Caco-2 (cell line): Measurements from ENCODE around the gene ATP6V0E2. TPM values are rescaled to one million over a fixed set of nuclear protein-coding genes. Genes with fewer than 3 reads are reported as not detected.

Source experiments
- BruUV-seq: library from RNA; stranded (reverse); fragments of 400-500 nt; replicated peaks from 2 replicates; lab custom pipeline; 2021; lab: Mats Ljungman, UMichigan
- CTCF ChIA-PET: fragments of 300-600 bp; sonication (Branson Sonifier 250); formaldehyde crosslinking; loops from one replicate; lab custom pipeline; 2022; ENCODE audit warnings: antibody characterized with exemption; lab: Charles Lee
- POLR2A ChIA-PET: fragments of 300-600 bp; sonication (Branson Sonifier 250); formaldehyde crosslinking; loops from one replicate; lab custom pipeline; 2022; ENCODE audit warnings: antibody characterized with exemption; lab: Charles Lee
- DNase-seq, 2 experiments: peaks; one replicate each; pipeline versions ENCODE4 v3.0.0 to v3.0.0-alpha.2; 2020 to 2022
- H3K27me3 ChIP-seq: replicated peaks from 2 replicates; pipeline ENCODE4 v1.6.0; 2011; ENCODE audit warnings: low read length; ENCODE audit not compliant: control insufficient read depth, insufficient read depth
- H3K36me3 ChIP-seq: 2 replicates; pipeline ENCODE4 v1.5.1; 2011; ENCODE audit warnings: low read length; ENCODE audit not compliant: control insufficient read depth, insufficient read depth
- H3K4me1 ChIP-seq: fragments of 250-450 bp; sonication (Bioruptor Pico); 2 replicates; pipeline ENCODE4 v1.5.1; 2020; ENCODE audit warnings: mild to moderate bottlenecking
- H3K4me3 ChIP-seq: 2 replicates; pipeline ENCODE4 v1.5.1; 2011; ENCODE audit warnings: low read depth, mild to moderate bottlenecking, control low read depth, low read length
- H3K9me3 ChIP-seq: fragments of 250-450 bp; sonication (Bioruptor Pico); 2 replicates; pipeline ENCODE4 v1.5.1; 2020; ENCODE audit warnings: mild to moderate bottlenecking, moderate library complexity
- H3K27ac Mint-ChIP-seq: one replicate; pipeline ENCODE4 v1.8.0; 2022; ENCODE audit warnings: mixed read lengths; ENCODE audit not compliant: unreplicated experiment
- H3K27me3 Mint-ChIP-seq: one replicate; pipeline ENCODE4 v1.8.0; 2022; ENCODE audit warnings: mixed read lengths; ENCODE audit not compliant: insufficient read depth, unreplicated experiment
- H3K36me3 Mint-ChIP-seq: one replicate; pipeline ENCODE4 v1.8.0; 2022; ENCODE audit warnings: mild to moderate bottlenecking, mixed read lengths; ENCODE audit not compliant: insufficient read depth, unreplicated experiment
- H3K4me1 Mint-ChIP-seq: one replicate; pipeline ENCODE4 v1.8.0; 2022; ENCODE audit warnings: low read depth, mixed read lengths; ENCODE audit not compliant: unreplicated experiment
- H3K4me3 Mint-ChIP-seq: one replicate; pipeline ENCODE4 v1.8.0; 2022; ENCODE audit warnings: mild to moderate bottlenecking, moderate library complexity, mixed read lengths; ENCODE audit not compliant: unreplicated experiment
- H3K9me3 Mint-ChIP-seq: one replicate; pipeline ENCODE4 v1.8.0; 2022; ENCODE audit warnings: mixed read lengths; ENCODE audit not compliant: unreplicated experiment
- intact Hi-C: fragments of 100-400 bp; cut with micrococcal nuclease; formaldehyde crosslinking; loops from one replicate; pipeline ENCODE4 v1.10.0; 2022; ENCODE audit not compliant: unreplicated experiment
- total RNA-seq: library from RNA; stranded (reverse); gene quantifications from 2 replicates; pipeline ENCODE4 v1.2.3, GENCODE V29; 2022
- TF ChIP-seq, protein P1 (sequence below), 2 experiments: fragments of 200-600 bp in 1 of 2; IDR thresholded peaks; 1 replicate in 1 of 2; 2 replicates in 1 of 2; pipeline versions ENCODE4 v1.5.1 to v1.8.0; 2011 to 2022; ENCODE audit warnings: antibody characterized with exemption in 1 of 2, control low read depth in 1 of 2, inconsistent platforms in 1 of 2, low read depth in 1 of 2, low read length in 1 of 2, mild to moderate bottlenecking in 1 of 2, moderate library complexity in 1 of 2; ENCODE audit not compliant: insufficient read depth in 1 of 2, severe bottlenecking in 1 of 2, unreplicated experiment in 1 of 2

Gene ATP6V0E2
- total RNA-seq, 1 experiment from 2014 or later: 53.9 TPM

DNA sequence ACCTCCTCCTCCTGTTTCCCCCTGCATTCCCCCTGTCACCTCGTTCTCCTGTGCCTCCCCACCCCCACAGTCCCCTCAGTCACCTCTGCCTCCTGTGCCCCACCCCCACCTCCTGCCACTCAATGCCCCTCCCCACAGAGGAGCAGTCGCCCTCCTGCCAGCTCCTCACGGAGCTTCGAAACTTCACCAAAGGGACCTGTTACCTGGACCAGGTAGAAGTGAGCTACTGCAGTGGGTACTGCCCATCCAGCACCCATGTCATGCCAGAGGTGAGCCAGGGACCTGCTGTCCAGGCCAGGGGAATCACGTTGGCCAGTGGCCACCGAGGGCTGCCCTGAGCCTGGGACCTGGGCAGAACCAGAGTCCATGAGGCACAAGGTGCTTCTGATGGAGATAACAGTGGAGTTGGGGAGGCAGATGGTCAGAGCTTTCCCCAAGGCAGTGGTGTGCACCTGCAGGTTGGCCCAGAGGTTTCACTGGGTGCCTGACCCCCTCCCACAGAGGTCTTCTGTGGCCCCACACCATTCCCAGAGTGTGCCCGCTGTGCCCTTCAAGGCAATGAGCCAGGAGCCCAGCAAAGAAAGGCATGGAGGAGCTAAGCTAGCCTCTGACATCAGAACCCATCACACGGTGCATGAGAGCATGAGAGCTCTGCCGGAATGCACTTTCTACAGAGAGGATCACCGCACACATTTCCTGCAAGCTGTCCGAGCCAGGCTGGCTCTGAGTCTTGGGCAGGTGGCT is 42.6 kb upstream of the ATP6V0E2 start:
- no peak overlapping the region for H3K4me3 Mint-ChIP-seq
- intact Hi-C loops: no loop called here
- Histone ChIP-seq H3K27me3 (no peaks in the 10 kb centered on the region), H3K36me3 (no peaks in the 10 kb centered on the region), H3K4me1 (no peaks in the 10 kb centered on the region), H3K9me3 (no peaks in the 10 kb centered on the region), H3K4me3 (no peak overlapping the region)
- no peaks in the 10 kb centered on the region for H3K9me3 Mint-ChIP-seq
- TF ChIP-seq, protein P1, sequence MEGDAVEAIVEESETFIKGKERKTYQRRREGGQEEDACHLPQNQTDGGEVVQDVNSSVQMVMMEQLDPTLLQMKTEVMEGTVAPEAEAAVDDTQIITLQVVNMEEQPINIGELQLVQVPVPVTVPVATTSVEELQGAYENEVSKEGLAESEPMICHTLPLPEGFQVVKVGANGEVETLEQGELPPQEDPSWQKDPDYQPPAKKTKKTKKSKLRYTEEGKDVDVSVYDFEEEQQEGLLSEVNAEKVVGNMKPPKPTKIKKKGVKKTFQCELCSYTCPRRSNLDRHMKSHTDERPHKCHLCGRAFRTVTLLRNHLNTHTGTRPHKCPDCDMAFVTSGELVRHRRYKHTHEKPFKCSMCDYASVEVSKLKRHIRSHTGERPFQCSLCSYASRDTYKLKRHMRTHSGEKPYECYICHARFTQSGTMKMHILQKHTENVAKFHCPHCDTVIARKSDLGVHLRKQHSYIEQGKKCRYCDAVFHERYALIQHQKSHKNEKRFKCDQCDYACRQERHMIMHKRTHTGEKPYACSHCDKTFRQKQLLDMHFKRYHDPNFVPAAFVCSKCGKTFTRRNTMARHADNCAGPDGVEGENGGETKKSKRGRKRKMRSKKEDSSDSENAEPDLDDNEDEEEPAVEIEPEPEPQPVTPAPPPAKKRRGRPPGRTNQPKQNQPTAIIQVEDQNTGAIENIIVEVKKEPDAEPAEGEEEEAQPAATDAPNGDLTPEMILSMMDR (IDR thresholded peaks at IDR 0.05; ENCODE audit: insufficient read depth in 1 of 2, low read depth in 1 of 2, low read length in 1 of 2, severe bottlenecking in 1 of 2, unreplicated experiment in 1 of 2): no peak
- POLR2A ChIA-PET: no interaction called here
- no TSS peak for BruUV-seq
- no peaks in the 10 kb centered on the region for H3K36me3 Mint-ChIP-seq
- no peak for DNase-seq
- no peak overlapping the region for H3K27ac Mint-ChIP-seq
- H3K4me1 Mint-ChIP-seq: no peaks in the 10 kb centered on the region
- CTCF ChIA-PET: interaction anchor here (0.6 kb wide), 1 partner anchor 14 kb away, joined by 4 read pairs; no protein-coding TSS in a partner anchor
- H3K27me3 Mint-ChIP-seq: peaks cover 36% of the 10 kb centered on the region

DNA sequence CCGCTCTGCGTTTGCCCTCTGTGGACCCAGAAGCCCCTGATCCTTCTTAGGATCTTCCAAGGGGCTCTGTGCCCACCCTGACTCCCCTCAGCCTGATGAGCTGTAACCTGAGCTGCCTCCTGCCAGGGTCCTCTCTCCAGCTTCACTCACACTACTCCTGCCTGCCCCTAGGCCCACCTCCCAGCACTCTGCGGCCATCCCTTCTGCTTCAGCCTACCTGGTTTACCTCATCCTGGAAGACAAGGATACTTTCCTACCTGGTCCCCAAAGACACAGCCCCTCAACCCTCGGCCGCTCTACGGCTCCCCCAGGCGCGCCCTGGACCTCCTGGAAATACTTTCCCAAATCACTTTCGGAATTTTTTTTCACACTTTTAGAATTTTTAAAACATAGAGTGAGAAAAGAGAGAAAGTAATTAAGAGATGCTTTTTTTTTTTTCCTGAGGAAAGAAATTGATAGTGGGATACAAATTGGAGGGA is 42.0 kb upstream of the ATP6V0E2 start:
- TF ChIP-seq, protein P1 (IDR thresholded peaks at IDR 0.05; ENCODE audit: insufficient read depth in 1 of 2, low read depth in 1 of 2, low read length in 1 of 2, severe bottlenecking in 1 of 2, unreplicated experiment in 1 of 2): no peak
- peaks cover 40% of the 10 kb centered on the region for H3K27me3 Mint-ChIP-seq
- DNase-seq: no peak
- ChIA-PET CTCF (no interaction called here), POLR2A (no interaction called here)
- H3K4me1 Mint-ChIP-seq: no peaks in the 10 kb centered on the region
- BruUV-seq: no TSS peak
- H3K9me3 Mint-ChIP-seq: no peaks in the 10 kb centered on the region
- H3K4me1 ChIP-seq: no peaks in the 10 kb centered on the region
- no peaks in the 10 kb centered on the region for H3K27me3 ChIP-seq
- H3K4me3 Mint-ChIP-seq: no peak overlapping the region
- H3K36me3 Mint-ChIP-seq: no peaks in the 10 kb centered on the region
- H3K9me3 ChIP-seq: no peaks in the 10 kb centered on the region
- intact Hi-C loops: no loop called here
- no peaks in the 10 kb centered on the region for H3K36me3 ChIP-seq
- no peak overlapping the region for H3K4me3 ChIP-seq
- no peak overlapping the region for H3K27ac Mint-ChIP-seq

DNA sequence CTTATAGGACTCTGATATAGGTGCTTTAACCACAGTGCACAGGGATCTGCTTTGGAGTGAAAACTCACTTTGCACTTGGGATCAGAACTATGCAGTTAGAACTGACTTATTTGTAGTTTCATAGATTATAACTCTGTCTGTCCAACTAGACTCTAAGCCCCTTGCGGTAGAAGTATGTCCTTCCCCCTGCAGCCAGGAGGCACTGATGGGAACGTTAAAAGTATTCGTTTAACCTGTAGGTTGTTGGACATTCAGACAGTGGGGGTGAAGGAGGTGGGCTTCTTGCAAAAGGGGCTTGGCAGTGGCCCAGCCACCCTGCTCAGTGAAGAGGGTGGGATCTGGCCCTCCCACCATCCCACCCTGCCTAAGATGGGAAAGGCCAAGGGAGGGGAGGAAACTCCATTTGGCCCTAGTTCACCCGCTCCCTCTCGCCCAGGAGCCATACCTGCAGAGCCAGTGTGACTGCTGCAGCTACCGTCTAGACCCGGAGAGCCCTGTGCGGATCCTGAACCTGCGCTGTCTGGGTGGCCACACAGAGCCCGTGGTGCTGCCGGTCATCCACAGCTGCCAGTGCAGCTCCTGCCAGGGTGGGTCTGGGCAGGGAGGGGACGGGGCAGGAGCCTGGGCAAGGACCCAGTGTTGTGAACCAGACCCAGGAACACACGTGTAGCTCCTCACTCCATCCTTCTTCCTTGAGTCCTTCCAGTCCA is 41.3 kb upstream of the ATP6V0E2 start:
- Histone ChIP-seq H3K9me3 (no peaks in the 10 kb centered on the region), H3K4me3 (no peak overlapping the region), H3K27me3 (no peaks in the 10 kb centered on the region), H3K36me3 (no peaks in the 10 kb centered on the region), H3K4me1 (no peaks in the 10 kb centered on the region)
- CTCF ChIA-PET: no interaction called here
- TF ChIP-seq, protein P1 (IDR thresholded peaks at IDR 0.05; ENCODE audit: insufficient read depth in 1 of 2, low read depth in 1 of 2, low read length in 1 of 2, severe bottlenecking in 1 of 2, unreplicated experiment in 1 of 2): no peak
- Mint-ChIP-seq H3K4me3 (no peak overlapping the region), H3K27me3 (peaks cover 40% of the 10 kb centered on the region), H3K36me3 (no peaks in the 10 kb centered on the region), H3K4me1 (no peaks in the 10 kb centered on the region), H3K9me3 (no peaks in the 10 kb centered on the region), H3K27ac (no peak overlapping the region)
- no TSS peak for BruUV-seq
- intact Hi-C loops: no loop called here
- POLR2A ChIA-PET: interaction anchor here (0.6 kb wide), 1 partner anchor 64 kb away, joined by 3 read pairs; no protein-coding TSS in a partner anchor
- DNase-seq: no peak
